NCI-H1048 (cell line): ENCODE data around the gene GPAM.

Experiments used
- DNase-seq: peaks from one replicate; lab custom pipeline; 2025; lab: John Stamatoyannopoulos, UW

Gene GPAM

GRCh38 chr10:112184052-112184371 is 447 bp upstream of the GPAM start:
- no peak for DNase-seq

- DNase-seq, result no peak
Measured at GRCh38 chr10:112182784-112183328, 709 bp downstream of the GPAM start.

GRCh38 chr10:112177247-112177646 is 6.3 kb downstream of the GPAM start:
- DNase-seq, result no peak

GRCh38 chr10:112176543-112176942 is 7.0 kb downstream of the GPAM start:
- DNase-seq, result no peak

GRCh38 chr10:112175409-112175808 is 8.2 kb downstream of the GPAM start:
- no peak for DNase-seq

- DNase-seq, result no peak
Measured at GRCh38 chr10:112173206-112173605, 10.4 kb downstream of the GPAM start.

GRCh38 chr10:112168733-112169132 is 14.8 kb downstream of the GPAM start:
- no peak for DNase-seq

GRCh38 chr10:112166800-112167199 is 16.8 kb downstream of the GPAM start:
- DNase-seq, result no peak

- DNase-seq, result no peak
Measured at GRCh38 chr10:112161757-112162518, 21.6 kb downstream of the GPAM start.

- no peak for DNase-seq
Measured at GRCh38 chr10:112160834-112161233, 22.7 kb downstream of the GPAM start.

- DNase-seq, result no peak
Measured at GRCh38 chr10:112159469-112159868, 24.1 kb downstream of the GPAM start.

GRCh38 chr10:112151524-112152039 is 32.0 kb downstream of the GPAM start:
- no peak for DNase-seq

- DNase-seq, result no peak
Measured at GRCh38 chr10:112148331-112148730, 35.2 kb downstream of the GPAM start.

- no peak for DNase-seq
Measured at GRCh38 chr10:112146799-112147198, 36.8 kb downstream of the GPAM start.

- no peak for DNase-seq
Measured at GRCh38 chr10:112145263-112145662, 38.3 kb downstream of the GPAM start.

GRCh38 chr10:112143420-112143819 is 40.1 kb downstream of the GPAM start:
- DNase-seq, result no peak

- DNase-seq, result no peak
Measured at GRCh38 chr10:112141292-112141691, 42.3 kb downstream of the GPAM start.

GRCh38 chr10:112140110-112140970 is 43.2 kb downstream of the GPAM start:
- peak; percentile 80 for DNase-seq

GRCh38 chr10:112139176-112139575 is 44.4 kb downstream of the GPAM start:
- no peak for DNase-seq

- DNase-seq, result peak; percentile 12
Measured at GRCh38 chr10:112137154-112137987, 46.2 kb downstream of the GPAM start.

- no peak for DNase-seq
Measured at GRCh38 chr10:112136486-112137153, 46.9 kb downstream of the GPAM start.
